ENCODE results near the gene MOCOS. TPM values are rescaled to one million over a fixed set of nuclear protein-coding genes. Genes with fewer than 3 reads are reported as not detected.

The MOCOS gene
- total and polyA plus RNA-seq, 2 donors: 0.19 to 2.5 TPM

GRCh38 chr18:36175481-36175880, 11.8 kb upstream of the MOCOS start:
- Histone ChIP-seq H3K36me3 (ENCODE audit: control insufficient read depth in 2 of 2, insufficient read depth in 2 of 2, low read length in 1 of 2) (peaks cover 45% of the 10 kb centered on the region in 2 donors), H3K27ac (ENCODE audit: low read depth in 1 of 2, low read length in 1 of 2) (no peak overlapping the region), H3K4me3 (ENCODE audit: low read length in 2 of 2) (no peak overlapping the region), H3K27me3 (ENCODE audit: control insufficient read depth in 2 of 2, insufficient read depth in 1 of 2, low read length in 1 of 2) (no peaks in the 10 kb centered on the region), H3K9me3 (ENCODE audit: control insufficient read depth in 2 of 2, insufficient read depth in 1 of 2, low read length in 1 of 2) (no peaks in the 10 kb centered on the region), H3K4me1 (ENCODE audit: control insufficient read depth in 2 of 2, insufficient read depth in 2 of 2, low read length in 2 of 2) (no peaks in the 10 kb centered on the region)
- DNase-seq (ENCODE audit: low read depth in 6 of 9, low spot score in 9 of 9): no peak
- 98% methylated on average over 1 of the region's 1 CpG for WGBS

- no peak for DNase-seq (ENCODE audit: low read depth in 6 of 9, low spot score in 9 of 9)
- Histone ChIP-seq H3K4me3 (ENCODE audit: low read length in 2 of 2) (no peak overlapping the region), H3K9me3 (ENCODE audit: control insufficient read depth in 2 of 2, insufficient read depth in 1 of 2, low read length in 1 of 2) (no peaks in the 10 kb centered on the region), H3K4me1 (ENCODE audit: control insufficient read depth in 2 of 2, insufficient read depth in 2 of 2, low read length in 2 of 2) (no peaks in the 10 kb centered on the region), H3K27ac (ENCODE audit: low read depth in 1 of 2, low read length in 1 of 2) (no peak overlapping the region), H3K36me3 (ENCODE audit: control insufficient read depth in 2 of 2, insufficient read depth in 2 of 2, low read length in 1 of 2) (peaks cover 39 to 41% of the 10 kb centered on the region in 2 donors), H3K27me3 (ENCODE audit: control insufficient read depth in 2 of 2, insufficient read depth in 1 of 2, low read length in 1 of 2) (no peaks in the 10 kb centered on the region)
- 97% methylated on average over 2 of the region's 2 CpGs for WGBS
Measured at GRCh38 chr18:36176177-36176584, 11.1 kb upstream of the MOCOS start.

DNA sequence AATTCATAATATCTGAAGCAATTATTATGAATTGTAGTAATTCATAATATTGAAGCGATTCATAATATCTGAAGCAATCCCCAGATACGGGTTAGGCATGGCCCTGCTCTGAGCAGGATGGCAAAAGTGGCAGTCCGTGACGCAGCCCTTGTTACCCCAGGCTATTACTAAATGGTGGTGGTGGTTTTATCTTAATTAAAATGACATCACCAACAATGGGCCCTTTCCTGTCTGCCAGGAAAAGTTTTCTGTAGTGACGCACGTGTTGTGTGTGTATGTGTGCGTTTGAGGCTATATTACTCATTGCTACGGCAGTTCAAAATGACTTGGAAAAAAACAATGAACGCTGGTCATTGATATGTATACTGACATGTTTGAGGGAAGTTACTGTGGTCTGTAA, 10.6 kb upstream of the MOCOS start:
- no peak overlapping the region for H3K4me3 ChIP-seq (ENCODE audit: low read length in 2 of 2)
- peaks cover 37 to 38% of the 10 kb centered on the region in 2 donors for H3K36me3 ChIP-seq (ENCODE audit: control insufficient read depth in 2 of 2, insufficient read depth in 2 of 2, low read length in 1 of 2)
- H3K27ac ChIP-seq (ENCODE audit: low read depth in 1 of 2, low read length in 1 of 2): no peak overlapping the region
- WGBS: 98% methylated on average over 9 of the region's 9 CpGs
- H3K27me3 ChIP-seq (ENCODE audit: control insufficient read depth in 2 of 2, insufficient read depth in 1 of 2, low read length in 1 of 2): no peaks in the 10 kb centered on the region
- DNase-seq (ENCODE audit: low read depth in 6 of 9, low spot score in 9 of 9): no peak
- no peaks in the 10 kb centered on the region for H3K4me1 ChIP-seq (ENCODE audit: control insufficient read depth in 2 of 2, insufficient read depth in 2 of 2, low read length in 2 of 2)
- H3K9me3 ChIP-seq (ENCODE audit: control insufficient read depth in 2 of 2, insufficient read depth in 1 of 2, low read length in 1 of 2): no peaks in the 10 kb centered on the region

GRCh38 chr18:36177913-36178312, 9.4 kb upstream of the MOCOS start:
- WGBS: 95% methylated on average over 3 of the region's 3 CpGs
- Histone ChIP-seq H3K9me3 (ENCODE audit: control insufficient read depth in 2 of 2, insufficient read depth in 1 of 2, low read length in 1 of 2) (no peaks in the 10 kb centered on the region), H3K27ac (ENCODE audit: low read depth in 1 of 2, low read length in 1 of 2) (no peak overlapping the region), H3K4me3 (ENCODE audit: low read length in 2 of 2) (no peak overlapping the region), H3K36me3 (ENCODE audit: control insufficient read depth in 2 of 2, insufficient read depth in 2 of 2, low read length in 1 of 2) (peaks cover 29 to 33% of the 10 kb centered on the region in 2 donors), H3K4me1 (ENCODE audit: control insufficient read depth in 2 of 2, insufficient read depth in 2 of 2, low read length in 2 of 2) (no peaks in the 10 kb centered on the region), H3K27me3 (ENCODE audit: control insufficient read depth in 2 of 2, insufficient read depth in 1 of 2, low read length in 1 of 2) (no peaks in the 10 kb centered on the region)
- no peak for DNase-seq (ENCODE audit: low read depth in 6 of 9, low spot score in 9 of 9)

GRCh38 chr18:36179562-36180355, 7.5 kb upstream of the MOCOS start:
- H3K27me3 ChIP-seq (ENCODE audit: control insufficient read depth in 2 of 2, insufficient read depth in 1 of 2, low read length in 1 of 2): peaks cover 0 to 15% of the 10 kb centered on the region in 2 donors
- no peak overlapping the region for H3K27ac ChIP-seq (ENCODE audit: low read depth in 1 of 2, low read length in 1 of 2)
- H3K4me3 ChIP-seq (ENCODE audit: low read length in 2 of 2): no peak overlapping the region
- H3K9me3 ChIP-seq (ENCODE audit: control insufficient read depth in 2 of 2, insufficient read depth in 1 of 2, low read length in 1 of 2): no peaks in the 10 kb centered on the region
- peaks cover 21 to 28% of the 10 kb centered on the region in 2 donors for H3K36me3 ChIP-seq (ENCODE audit: control insufficient read depth in 2 of 2, insufficient read depth in 2 of 2, low read length in 1 of 2)
- DNase-seq (ENCODE audit: low read depth in 6 of 9, low spot score in 9 of 9): peak in 1 of 9 donors; percentile 13
- WGBS: 58% methylated on average over 7 of the region's 7 CpGs
- H3K4me1 ChIP-seq (ENCODE audit: control insufficient read depth in 2 of 2, insufficient read depth in 2 of 2, low read length in 2 of 2): no peaks in the 10 kb centered on the region

- Histone ChIP-seq H3K9me3 (ENCODE audit: control insufficient read depth in 2 of 2, insufficient read depth in 1 of 2, low read length in 1 of 2) (no peaks in the 10 kb centered on the region), H3K27me3 (ENCODE audit: control insufficient read depth in 2 of 2, insufficient read depth in 1 of 2, low read length in 1 of 2) (peaks cover 3 to 32% of the 10 kb centered on the region in 2 donors), H3K27ac (ENCODE audit: low read depth in 1 of 2, low read length in 1 of 2) (no peak overlapping the region), H3K4me3 (ENCODE audit: low read length in 2 of 2) (no peak overlapping the region), H3K36me3 (ENCODE audit: control insufficient read depth in 2 of 2, insufficient read depth in 2 of 2, low read length in 1 of 2) (peaks cover 6 to 13% of the 10 kb centered on the region in 2 donors), H3K4me1 (ENCODE audit: control insufficient read depth in 2 of 2, insufficient read depth in 2 of 2, low read length in 2 of 2) (peaks cover 1 to 3% of the 10 kb centered on the region in 2 donors)
- DNase-seq (ENCODE audit: low read depth in 6 of 9, low spot score in 9 of 9): no peak
- 95% methylated on average over 6 of the region's 6 CpGs for WGBS
Measured at GRCh38 chr18:36181441-36181840, 5.9 kb upstream of the MOCOS start.

DNA sequence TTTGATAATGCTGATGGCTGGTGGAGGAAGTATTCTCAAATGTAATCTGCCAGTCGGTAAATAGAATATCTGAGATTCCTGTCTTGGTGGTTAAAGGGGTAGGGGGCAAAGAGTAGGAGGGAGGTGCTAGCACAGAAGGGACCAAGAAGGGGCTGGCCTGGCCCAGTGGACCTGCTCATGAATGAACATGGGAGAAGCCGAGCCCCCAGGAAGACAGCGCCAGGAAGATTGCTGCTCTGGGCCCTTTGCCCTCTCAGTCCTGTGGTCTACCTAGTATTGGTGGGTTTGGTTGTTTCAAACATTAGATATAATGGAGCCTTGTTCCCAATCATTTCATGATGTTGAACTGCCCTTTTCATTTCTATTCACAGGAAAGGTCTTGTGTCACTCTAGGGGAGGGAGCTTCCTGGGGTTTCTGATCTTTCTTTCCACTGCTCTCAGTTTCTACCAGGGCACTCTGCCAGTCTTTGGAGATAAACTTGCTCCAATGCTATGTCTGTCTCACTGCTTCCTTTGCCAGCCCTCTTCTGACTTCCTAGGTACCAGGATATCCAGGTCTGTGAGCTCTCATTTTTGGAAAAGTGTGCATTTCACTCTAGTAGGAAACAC, 5.3 kb upstream of the MOCOS start:
- peaks cover 6 to 8% of the 10 kb centered on the region in 2 donors for H3K36me3 ChIP-seq (ENCODE audit: control insufficient read depth in 2 of 2, insufficient read depth in 2 of 2, low read length in 1 of 2)
- H3K4me1 ChIP-seq (ENCODE audit: control insufficient read depth in 2 of 2, insufficient read depth in 2 of 2, low read length in 2 of 2): peaks cover 7% of the 10 kb centered on the region in 2 donors
- H3K27ac ChIP-seq (ENCODE audit: low read depth in 1 of 2, low read length in 1 of 2): no peak overlapping the region
- H3K4me3 ChIP-seq (ENCODE audit: low read length in 2 of 2): no peak overlapping the region
- peaks cover 9 to 38% of the 10 kb centered on the region in 2 donors for H3K27me3 ChIP-seq (ENCODE audit: control insufficient read depth in 2 of 2, insufficient read depth in 1 of 2, low read length in 1 of 2)
- no peak for DNase-seq (ENCODE audit: low read depth in 6 of 9, low spot score in 9 of 9)
- 95% methylated on average over 3 of the region's 3 CpGs for WGBS
- H3K9me3 ChIP-seq (ENCODE audit: control insufficient read depth in 2 of 2, insufficient read depth in 1 of 2, low read length in 1 of 2): no peaks in the 10 kb centered on the region

DNA sequence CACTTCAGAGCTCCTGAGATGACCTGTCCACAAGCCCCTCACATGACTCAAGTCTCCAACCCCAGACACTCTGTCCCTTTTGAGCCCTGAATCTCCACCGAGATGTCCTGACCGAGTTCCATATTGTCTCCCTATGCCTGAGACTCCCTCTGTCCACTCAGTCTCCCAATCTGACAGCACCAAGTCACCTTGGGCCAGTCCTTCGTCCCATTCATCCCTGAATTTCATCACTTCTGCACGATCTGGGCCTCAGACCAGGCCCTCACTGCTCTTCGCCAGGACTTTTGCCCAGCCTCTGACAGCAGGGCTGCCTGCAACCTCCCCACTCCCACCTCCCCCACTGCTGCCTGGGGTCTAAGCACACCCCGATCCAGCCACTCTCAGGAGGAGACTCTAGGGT, 4.3 kb upstream of the MOCOS start:
- no peak for DNase-seq (ENCODE audit: low read depth in 6 of 9, low spot score in 9 of 9)
- H3K36me3 ChIP-seq (ENCODE audit: control insufficient read depth in 2 of 2, insufficient read depth in 2 of 2, low read length in 1 of 2): peaks cover 0 to 3% of the 10 kb centered on the region in 2 donors
- peaks cover 9% of the 10 kb centered on the region in 2 donors for H3K4me1 ChIP-seq (ENCODE audit: control insufficient read depth in 2 of 2, insufficient read depth in 2 of 2, low read length in 2 of 2)
- H3K27me3 ChIP-seq (ENCODE audit: control insufficient read depth in 2 of 2, insufficient read depth in 1 of 2, low read length in 1 of 2): peaks cover 17 to 48% of the 10 kb centered on the region in 2 donors
- no peaks in the 10 kb centered on the region for H3K9me3 ChIP-seq (ENCODE audit: control insufficient read depth in 2 of 2, insufficient read depth in 1 of 2, low read length in 1 of 2)
- H3K4me3 ChIP-seq (ENCODE audit: low read length in 2 of 2): no peak overlapping the region
- H3K27ac ChIP-seq (ENCODE audit: low read depth in 1 of 2, low read length in 1 of 2): no peak overlapping the region
- WGBS: 95% methylated on average over 6 of the region's 6 CpGs

DNA sequence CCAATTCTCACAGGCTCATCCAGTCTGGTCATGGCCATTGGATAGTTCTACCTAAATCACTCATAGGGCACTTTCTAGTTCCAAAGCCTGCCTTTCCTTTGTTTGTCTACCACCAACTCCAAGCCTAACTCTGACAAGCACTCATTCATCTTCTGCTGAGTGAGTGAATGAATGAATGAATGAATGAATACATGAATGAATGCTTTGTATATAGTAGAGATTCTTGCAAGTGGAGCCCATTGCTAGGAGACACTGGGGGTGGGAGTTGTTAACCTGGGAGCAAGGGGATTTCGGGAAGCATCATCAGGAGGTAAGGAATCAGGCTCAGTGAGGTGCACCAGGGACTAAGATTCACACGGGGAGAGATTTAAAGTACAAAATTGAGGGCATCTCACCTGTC, 3.3 kb upstream of the MOCOS start:
- DNase-seq (ENCODE audit: low read depth in 6 of 9, low spot score in 9 of 9): no peak
- H3K4me3 ChIP-seq (ENCODE audit: low read length in 2 of 2): no peak overlapping the region
- WGBS: 92% methylated on average over 2 of the region's 2 CpGs
- H3K4me1 ChIP-seq (ENCODE audit: control insufficient read depth in 2 of 2, insufficient read depth in 2 of 2, low read length in 2 of 2): peaks cover 9% of the 10 kb centered on the region in 2 donors
- no peaks in the 10 kb centered on the region for H3K9me3 ChIP-seq (ENCODE audit: control insufficient read depth in 2 of 2, insufficient read depth in 1 of 2, low read length in 1 of 2)
- no peak overlapping the region for H3K27ac ChIP-seq (ENCODE audit: low read depth in 1 of 2, low read length in 1 of 2)
- H3K36me3 ChIP-seq (ENCODE audit: control insufficient read depth in 2 of 2, insufficient read depth in 2 of 2, low read length in 1 of 2): no peaks in the 10 kb centered on the region
- H3K27me3 ChIP-seq (ENCODE audit: control insufficient read depth in 2 of 2, insufficient read depth in 1 of 2, low read length in 1 of 2): peaks cover 22 to 58% of the 10 kb centered on the region in 2 donors
